ENCODE data around the gene SBNO2.

The SBNO2 gene

DNA sequence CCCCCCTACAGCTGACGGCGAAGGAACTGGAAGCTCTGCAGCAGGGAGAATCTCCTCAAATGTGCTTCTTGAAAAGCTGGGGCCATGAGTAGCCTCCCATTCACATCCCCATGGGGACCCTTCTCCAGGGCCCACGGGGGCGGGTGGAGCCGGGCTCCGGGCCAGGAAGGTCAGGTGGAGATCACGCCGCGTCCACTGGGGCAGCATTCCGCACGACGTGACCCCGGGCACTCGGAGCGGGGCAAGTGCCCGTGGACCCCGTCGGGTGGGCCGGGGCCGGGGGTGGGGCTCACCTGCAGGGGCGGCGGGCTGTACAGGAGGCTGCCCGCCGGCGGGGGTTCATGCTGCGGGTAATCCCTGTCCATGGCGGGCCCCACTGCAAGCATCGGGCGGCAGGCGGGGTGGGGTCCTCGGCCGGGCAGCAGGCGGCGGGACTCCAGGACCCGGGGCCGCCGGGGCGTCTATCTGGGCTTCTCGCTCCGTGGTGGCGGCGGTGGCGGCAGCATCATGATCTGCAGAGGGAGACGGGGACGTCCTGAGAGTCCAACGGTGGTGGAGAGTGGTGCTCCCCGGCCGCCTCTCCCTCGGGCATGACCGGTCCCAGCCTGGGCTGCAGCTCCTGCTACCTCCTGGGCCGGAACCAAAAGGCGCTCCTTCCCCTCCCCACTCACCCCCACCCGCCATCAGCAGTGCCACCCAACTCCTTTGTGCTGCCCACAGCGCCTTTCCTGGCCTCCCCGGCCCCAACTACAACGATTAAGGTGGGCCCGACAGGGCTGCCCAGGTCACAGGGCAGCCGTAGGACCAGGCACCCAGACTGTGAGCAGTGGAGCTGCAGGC lies 20.0 kb downstream of the SBNO2 start:
- no peak for DNase-seq (ENCODE audit: low read depth)

DNA sequence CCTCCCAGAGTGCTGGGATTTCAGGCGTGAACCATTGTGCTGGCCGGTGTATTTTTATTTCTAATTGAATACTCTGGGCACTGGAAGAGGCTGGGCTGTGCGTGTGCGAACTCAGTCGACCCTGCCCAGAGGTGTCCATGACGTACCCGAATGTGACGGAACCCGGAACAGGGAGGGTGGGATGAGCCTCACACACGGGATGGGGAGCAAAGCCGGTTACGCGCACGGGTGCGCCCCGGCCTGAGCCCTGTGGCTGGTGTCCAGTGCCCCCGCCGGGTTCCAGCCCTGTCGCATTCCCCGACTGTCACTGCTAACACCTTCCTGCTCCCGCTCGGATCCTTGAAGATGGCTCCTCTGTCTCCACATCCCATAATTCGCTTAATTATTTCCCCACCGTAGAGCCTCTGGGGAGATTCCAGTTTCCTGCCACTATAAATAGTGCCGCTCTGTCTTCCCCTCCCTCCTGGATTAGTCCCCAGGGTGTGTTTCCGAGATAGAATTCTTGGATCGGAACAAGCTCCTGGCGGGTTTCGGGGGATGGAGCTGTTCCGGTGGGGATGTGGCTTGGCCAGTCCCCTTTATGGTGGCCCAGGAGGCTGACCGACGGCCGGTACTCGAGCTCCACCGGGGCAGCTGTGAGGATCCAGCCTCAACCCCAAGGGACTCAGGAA lies 22.0 kb downstream of the SBNO2 start:
- no peak for DNase-seq (ENCODE audit: low read depth)

- no peak for DNase-seq (ENCODE audit: low read depth)
These were observed 22.9 kb downstream of the SBNO2 start for GRCh38 chr19:1151037-1151724.

GRCh38 chr19:1150333-1151036 lies 23.6 kb downstream of the SBNO2 start:
- no peak for DNase-seq (ENCODE audit: low read depth)

DNA sequence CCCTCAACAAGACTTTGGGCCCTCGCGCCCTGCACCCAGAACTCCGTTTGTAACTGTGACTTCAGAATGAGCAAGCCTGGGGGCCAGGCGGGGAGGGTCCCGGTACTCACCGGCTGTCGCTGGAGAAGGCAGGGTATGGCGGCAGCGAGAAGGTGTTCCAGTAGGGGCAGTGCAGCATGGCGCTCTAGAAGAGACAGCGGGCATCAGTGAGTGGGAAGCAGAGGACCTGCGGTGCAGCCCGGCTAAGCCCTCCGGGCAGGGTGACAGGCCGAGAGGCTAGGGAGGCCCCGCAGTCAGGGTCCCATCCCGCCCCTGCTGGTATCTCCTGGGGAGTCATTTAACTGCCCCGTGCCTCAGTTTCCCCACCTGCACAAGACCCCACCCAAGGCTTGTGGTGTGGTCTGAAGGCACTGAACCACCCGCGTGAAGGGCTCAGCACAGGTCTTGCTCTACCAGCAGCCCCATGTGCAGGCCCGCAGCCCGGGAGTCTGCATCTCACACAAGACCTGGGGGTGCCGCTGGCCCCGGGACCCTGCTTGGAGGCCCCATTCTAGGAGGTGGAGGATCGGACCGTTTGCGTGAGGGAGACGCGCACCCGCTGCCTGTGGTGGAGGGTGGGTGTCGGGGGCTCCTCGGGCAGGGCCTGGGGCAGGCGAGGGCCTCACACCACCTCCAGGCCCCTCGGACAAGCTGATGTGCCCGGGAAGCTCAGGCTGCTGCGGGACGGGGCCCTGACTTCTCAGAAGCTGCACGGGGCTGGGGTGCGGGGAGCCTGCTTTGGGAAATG lies 24.6 kb downstream of the SBNO2 start:
- no peak for DNase-seq (ENCODE audit: low read depth)

GRCh38 chr19:1147934-1148549 lies 26.0 kb downstream of the SBNO2 start:
- DNase-seq (ENCODE audit: low read depth) = no peak

DNA sequence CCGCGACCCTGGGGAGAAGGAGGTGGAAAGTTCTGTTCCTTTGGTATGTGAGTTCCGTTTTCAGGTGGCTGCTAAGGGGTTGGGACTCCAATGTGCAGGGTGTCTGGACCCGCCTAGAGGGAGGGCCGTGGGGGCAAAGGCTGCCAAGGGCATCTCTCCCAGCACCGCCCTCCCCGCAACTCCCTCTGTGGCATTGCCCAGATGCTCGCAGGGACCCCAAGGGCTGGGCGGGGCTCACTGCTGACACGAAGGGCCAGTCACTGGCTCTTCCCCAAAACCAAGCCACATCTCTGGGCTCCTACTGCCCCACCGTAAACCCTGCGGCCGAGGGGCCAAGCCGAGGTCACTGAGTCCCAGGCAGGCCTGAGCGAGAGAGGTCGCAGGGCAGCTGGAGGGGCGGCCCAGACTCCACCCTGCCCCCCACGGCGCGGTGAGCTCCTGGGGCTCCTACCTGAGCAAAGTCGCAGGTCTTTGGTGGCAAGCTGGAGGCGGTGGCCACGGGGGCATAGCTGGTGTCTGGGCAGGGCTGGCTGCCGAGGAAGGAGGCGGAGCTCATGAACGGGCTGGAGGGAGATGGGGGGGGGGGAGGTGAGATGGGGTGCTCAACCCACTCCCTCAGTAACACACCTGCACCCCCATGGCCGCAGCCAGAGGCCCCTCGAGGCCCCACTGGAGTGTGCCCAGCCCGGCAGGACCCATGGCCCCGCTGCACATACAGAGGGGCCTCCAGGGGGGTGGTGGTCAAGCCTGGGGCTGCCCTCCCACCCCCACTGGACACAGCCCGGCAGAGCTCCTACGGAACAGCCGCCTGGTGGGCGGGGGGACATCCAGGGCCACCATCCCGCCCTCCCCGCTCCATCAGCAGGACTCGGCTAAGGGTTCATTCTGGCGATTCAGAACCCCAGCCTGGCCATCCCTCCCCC lies 26.9 kb downstream of the SBNO2 start:
- DNase-seq (ENCODE audit: low read depth) = no peak

DNA sequence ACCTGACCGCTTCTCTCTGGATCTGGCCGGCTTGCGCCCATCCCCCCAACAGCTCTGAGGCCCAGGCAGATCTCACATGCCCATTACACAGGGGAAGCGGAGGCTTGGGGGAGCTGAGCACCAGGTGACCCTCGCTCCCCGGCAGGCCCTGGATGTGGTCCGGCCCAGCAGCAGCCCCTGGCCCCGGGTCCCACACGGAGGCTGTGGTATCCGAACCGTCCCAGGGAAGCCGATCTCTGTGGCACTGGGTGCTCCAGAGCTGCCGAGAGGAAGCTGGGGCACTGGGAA lies 27.7 kb downstream of the SBNO2 start:
- no peak for DNase-seq (ENCODE audit: low read depth)

DNA sequence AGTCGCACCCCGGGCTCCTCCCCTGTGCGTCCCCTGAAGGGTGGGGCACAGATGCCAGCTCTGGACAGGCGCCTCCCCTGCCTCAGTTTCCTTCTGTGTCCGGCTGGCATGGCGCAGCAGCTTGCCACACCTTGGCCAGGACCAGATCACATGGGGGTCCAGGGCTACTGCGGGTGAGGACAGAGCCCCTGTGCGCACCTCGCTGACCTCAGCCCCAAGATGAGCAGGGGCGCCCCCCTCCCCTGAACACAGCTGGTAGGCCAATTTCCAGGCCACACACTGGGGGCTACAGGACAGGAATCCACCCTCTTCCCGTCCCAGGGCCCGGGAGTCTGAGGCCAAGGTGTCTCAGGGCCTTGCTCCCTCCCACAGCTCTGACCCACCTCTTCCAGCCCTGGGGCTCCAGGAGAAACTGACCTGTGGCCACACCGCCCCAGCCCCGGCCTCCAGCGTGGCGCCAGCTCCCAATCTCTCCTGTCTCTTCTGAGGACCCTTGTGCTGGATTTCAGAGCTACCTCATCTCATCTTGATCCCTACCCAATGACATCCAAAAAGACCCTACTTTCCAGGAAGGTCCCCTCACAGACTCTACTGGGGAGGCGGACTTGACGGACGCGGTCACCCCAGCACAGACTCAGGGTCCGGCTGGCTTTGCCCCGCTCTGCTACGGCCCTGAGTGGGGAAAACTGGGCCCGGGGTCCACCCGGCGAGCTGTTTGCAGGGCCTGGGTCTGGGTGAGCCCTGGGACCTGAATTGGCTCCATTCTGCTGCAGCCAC lies 28.2 kb downstream of the SBNO2 start:
- DNase-seq (ENCODE audit: low read depth) = no peak

DNA sequence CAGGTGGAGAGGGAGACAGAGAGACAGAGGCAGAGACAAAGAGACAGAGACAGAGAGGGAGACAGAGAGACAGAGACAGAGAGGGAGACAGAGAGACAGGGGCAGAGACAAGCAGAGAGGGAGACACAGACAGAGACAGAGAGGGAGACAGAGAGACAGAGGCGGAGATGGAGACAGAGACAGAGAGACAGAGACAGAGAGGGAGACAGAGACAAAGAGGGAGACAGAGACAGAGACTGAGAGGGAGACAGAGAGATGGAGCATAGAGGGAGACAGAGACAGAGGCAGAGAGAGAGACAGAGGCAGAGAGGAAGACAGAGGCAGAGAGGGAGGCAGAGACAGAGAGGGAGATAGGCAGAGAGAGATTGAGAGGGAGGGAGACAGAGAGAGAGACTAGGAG lies 29.3 kb downstream of the SBNO2 start:
- DNase-seq (ENCODE audit: low read depth) = no peak

GRCh38 chr19:1143828-1144399 lies 30.2 kb downstream of the SBNO2 start:
- DNase-seq (ENCODE audit: low read depth) = no peak

DNA sequence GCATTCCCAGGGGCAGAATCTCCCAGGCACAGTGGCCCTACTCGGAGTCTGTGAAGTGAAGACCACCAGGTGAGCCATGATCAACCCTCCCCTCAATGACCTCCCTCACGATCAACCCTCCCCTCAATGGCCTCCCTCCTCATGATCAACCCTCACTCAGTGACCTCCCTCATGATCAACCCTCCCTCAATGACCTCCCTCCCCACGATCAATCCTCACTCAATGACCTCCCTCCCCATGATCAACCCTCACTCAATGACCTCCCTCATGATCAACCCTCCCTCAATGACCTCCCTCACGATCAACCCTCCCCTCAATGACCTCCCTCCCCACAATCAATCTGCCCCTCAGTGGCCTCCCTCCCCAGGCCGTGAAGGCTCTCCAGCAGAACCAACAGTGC lies 32.1 kb downstream of the SBNO2 start:
- DNase-seq (ENCODE audit: low read depth) = no peak

- DNase-seq (ENCODE audit: low read depth) = no peak
These were observed 33.6 kb downstream of the SBNO2 start for GRCh38 chr19:1140272-1141027.

- no peak for DNase-seq (ENCODE audit: low read depth)
These were observed 34.9 kb downstream of the SBNO2 start for GRCh38 chr19:1139126-1139525.

- DNase-seq (ENCODE audit: low read depth) = no peak
These were observed 35.9 kb downstream of the SBNO2 start for GRCh38 chr19:1138121-1138520.

GRCh38 chr19:1136621-1137317 lies 37.3 kb downstream of the SBNO2 start:
- DNase-seq (ENCODE audit: low read depth) = no peak

GRCh38 chr19:1136201-1136600 lies 37.9 kb downstream of the SBNO2 start:
- no peak for DNase-seq (ENCODE audit: low read depth)

DNA sequence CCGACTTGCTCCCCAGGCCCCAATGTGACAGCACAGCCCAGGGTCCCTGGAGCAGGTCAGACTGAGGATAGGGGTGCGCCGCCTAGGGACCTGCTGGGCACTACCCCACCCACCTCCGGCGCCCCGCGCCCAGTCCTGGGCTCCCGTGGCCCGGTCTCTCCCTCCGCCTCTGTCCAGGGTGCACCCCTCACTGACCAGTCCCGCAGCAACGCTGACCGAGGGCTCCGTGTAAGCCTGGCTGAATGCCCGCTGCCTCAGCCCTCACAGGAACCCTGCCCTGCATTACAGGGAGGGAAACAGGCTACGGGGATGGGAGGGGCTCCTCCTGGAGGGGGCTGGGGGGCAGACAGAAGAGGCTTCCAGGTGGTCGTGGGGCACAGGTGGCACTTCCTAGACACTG lies 38.6 kb downstream of the SBNO2 start:
- no peak for DNase-seq (ENCODE audit: low read depth)

Measured in stimulated activated CD4-positive, alpha-beta T cell treated with anti-CD3 and anti-CD28 coated beads, Interleukin-2, amount 100 ng/mL, for 4 hours (primary cell).